Common myeloid progenitor, CD34-positive (primary cell): ENCODE measurements around the gene ILDR1.
A peak's percentile ranks its signal among the peaks of the same experiment; 100 is the strongest.

Source experiments
- CTCF ChIA-PET: fragments of 350-600 bp; sonication (Branson Sonifier 250); formaldehyde crosslinking; loops from one replicate; lab custom pipeline; 2021; ENCODE audit warnings: antibody characterized with exemption; lab: Charles Lee
- POLR2A ChIA-PET: fragments of 350-600 bp; sonication (Branson Sonifier 250); formaldehyde crosslinking; loops from one replicate; lab custom pipeline; 2021; ENCODE audit warnings: antibody characterized with exemption; lab: Charles Lee
- DNase-seq, 3 donors: peaks; one replicate each; pipeline versions ENCODE4 v3.0.0 to v3.0.0-alpha.2; 2013
- H3K27ac ChIP-seq, 2 experiments: 1 replicate in 1 of 2; 2 replicates in 1 of 2; pipeline ENCODE4 v1.7.0; 2013; ENCODE audit warnings: inconsistent platforms in 2 of 2, low read length in 2 of 2, mild to moderate bottlenecking in 2 of 2, low read depth in 1 of 2, moderate library complexity in 1 of 2; ENCODE audit not compliant: severe bottlenecking in 2 of 2, insufficient read depth in 1 of 2, poor library complexity in 1 of 2
- H3K27me3 ChIP-seq, 5 experiments: replicated peaks in 2 of 5; 1 replicate in 3 of 5; 2 replicates in 2 of 5; pipeline versions ENCODE4 v1.6.1 to v1.7.0; 2013; ENCODE audit warnings: low read length in 4 of 5, mild to moderate bottlenecking in 2 of 5, moderate library complexity in 2 of 5, inconsistent platforms in 1 of 5; ENCODE audit not compliant: insufficient read depth in 5 of 5, control insufficient read depth in 4 of 5
- H3K36me3 ChIP-seq, 4 experiments: 1 replicate in 2 of 4; 2 replicates in 2 of 4; pipeline versions ENCODE4 v1.6.1 to v1.7.0; 2013; ENCODE audit warnings: low read length in 3 of 4, control low read depth in 1 of 4, mild to moderate bottlenecking in 1 of 4; ENCODE audit not compliant: control insufficient read depth in 4 of 4, insufficient read depth in 4 of 4
- H3K4me1 ChIP-seq, 4 experiments: 1 replicate in 3 of 4; 2 replicates in 1 of 4; pipeline versions ENCODE4 v1.6.1 to v1.7.1; 2013; ENCODE audit warnings: low read length in 3 of 4, mild to moderate bottlenecking in 3 of 4, control low read depth in 1 of 4, inconsistent platforms in 1 of 4, moderate library complexity in 1 of 4; ENCODE audit not compliant: control insufficient read depth in 4 of 4, insufficient read depth in 4 of 4; ENCODE audit errors: control extremely low read depth in 1 of 4
- H3K4me3 ChIP-seq, 7 experiments: 1 replicate in 4 of 7; 2 replicates in 3 of 7; pipeline versions ENCODE4 v1.5.1 to v1.7.0; 2013; ENCODE audit warnings: mild to moderate bottlenecking in 7 of 7, low read length in 6 of 7, moderate library complexity in 6 of 7, inconsistent platforms in 2 of 7, low read depth in 2 of 7, control low read depth in 1 of 7; ENCODE audit not compliant: insufficient read depth in 4 of 7, control insufficient read depth in 1 of 7; ENCODE audit errors: extremely low read depth in 1 of 7
- H3K9me3 ChIP-seq, 5 experiments: 1 replicate in 4 of 5; 2 replicates in 1 of 5; pipeline versions ENCODE4 v1.6.1 to v1.7.1; 2013; ENCODE audit warnings: low read length in 4 of 5, mild to moderate bottlenecking in 2 of 5, inconsistent platforms in 1 of 5, low read depth in 1 of 5, moderate library complexity in 1 of 5; ENCODE audit not compliant: control insufficient read depth in 4 of 5, insufficient read depth in 2 of 5; ENCODE audit errors: control extremely low read depth in 1 of 5
- WGBS: methylation state at CpG from one replicate; pipeline ENCODE4 v1.1.5; 2013; ENCODE audit not compliant: insufficient coverage; 5-methylcytosine and 5-hydroxymethylcytosine counted together

Gene ILDR1

DNA sequence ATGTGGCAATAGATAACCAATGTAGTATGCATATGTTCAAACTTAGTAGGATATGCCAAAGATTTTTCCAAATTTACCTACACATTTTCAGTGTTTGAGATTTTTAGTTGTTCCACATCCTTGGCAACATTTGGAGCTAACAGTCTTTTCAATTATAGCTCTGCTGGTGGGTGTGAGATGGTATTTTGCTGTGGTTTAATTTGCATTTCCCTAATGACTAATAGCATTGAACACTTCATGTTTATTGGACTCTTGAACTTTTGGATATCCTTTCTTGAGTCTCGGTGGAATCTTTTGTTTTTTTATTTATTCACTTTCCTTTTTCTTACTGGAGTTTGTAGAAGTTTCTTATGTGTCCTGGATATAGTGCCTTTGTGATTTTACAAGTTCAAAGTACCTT lies 11.0 kb upstream of the ILDR1 start:
- CTCF ChIA-PET = interaction anchor here (0.6 kb wide), 1 partner anchor 90 kb away, joined by 4 read pairs; no protein-coding TSS in a partner anchor
- no peak overlapping the region for H3K4me3 ChIP-seq
- H3K36me3 ChIP-seq = no peaks in the 10 kb centered on the region
- H3K27ac ChIP-seq = no peak overlapping the region
- peaks cover 0 to 10% (median 7%) of the 10 kb centered on the region in 4 experiments for H3K4me1 ChIP-seq
- peaks cover 0 to 20% (median 14%) of the 10 kb centered on the region in 5 experiments for H3K9me3 ChIP-seq
- DNase-seq = no peak
- no CpG with 5 or more reads among the region's 1 CpG for WGBS
- POLR2A ChIA-PET = no interaction called here
- H3K27me3 ChIP-seq = no peaks in the 10 kb centered on the region

DNA sequence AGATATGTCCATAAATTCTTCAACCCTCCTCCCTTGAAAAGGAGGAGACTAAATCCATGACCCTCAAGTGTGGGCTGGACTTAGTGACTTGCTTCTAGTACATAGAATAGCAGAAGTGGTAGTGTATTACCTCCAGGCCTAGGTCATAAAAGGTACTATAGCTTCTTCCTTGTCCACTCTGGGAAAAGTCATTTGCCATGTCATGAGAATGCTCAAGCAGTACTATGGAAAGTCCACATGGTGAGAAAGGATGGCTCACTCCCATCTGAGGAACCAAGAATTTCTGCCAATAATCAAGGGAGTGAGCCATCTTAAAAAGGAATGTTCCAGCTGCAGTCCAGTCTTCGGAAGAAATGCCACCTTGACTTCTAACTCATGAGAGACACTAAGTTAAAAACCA lies 10.5 kb upstream of the ILDR1 start:
- ChIA-PET CTCF (no interaction called here), POLR2A (no interaction called here)
- Histone ChIP-seq H3K4me3 (no peak overlapping the region), H3K27ac (no peak overlapping the region), H3K9me3 (peaks cover 0 to 16% (median 14%) of the 10 kb centered on the region in 5 experiments), H3K4me1 (peaks cover 0 to 10% (median 7%) of the 10 kb centered on the region in 4 experiments), H3K27me3 (no peaks in the 10 kb centered on the region), H3K36me3 (no peaks in the 10 kb centered on the region)
- no CpG with 5 or more reads among the region's 1 CpG for WGBS
- DNase-seq = no peak

DNA sequence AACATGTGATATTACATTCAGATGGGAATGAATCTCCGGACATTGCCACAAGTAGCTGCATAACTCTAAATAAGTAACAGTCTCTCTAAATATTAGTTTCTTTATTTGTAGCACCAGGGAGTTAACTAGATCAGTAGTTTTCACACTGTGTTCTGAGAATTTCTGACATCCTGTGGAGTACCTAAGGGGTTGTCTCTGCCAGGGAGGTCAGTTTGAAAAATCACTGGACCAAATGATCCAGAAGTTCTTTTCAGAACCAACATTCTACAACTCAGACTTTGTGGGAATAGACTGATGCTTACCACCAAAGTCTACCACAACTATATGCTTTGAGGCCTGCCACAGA lies 9.0 kb upstream of the ILDR1 start:
- no peaks in the 10 kb centered on the region for H3K27me3 ChIP-seq
- WGBS = no CpG with 5 or more reads among the region's 1 CpG
- no peak overlapping the region for H3K27ac ChIP-seq
- POLR2A ChIA-PET = no interaction called here
- no peaks in the 10 kb centered on the region for H3K36me3 ChIP-seq
- peaks cover 0 to 10% (median 7%) of the 10 kb centered on the region in 4 experiments for H3K4me1 ChIP-seq
- CTCF ChIA-PET = interaction anchor here (1.3 to 1.8 kb wide), 2 partner anchors 12 to 20 kb away, joined by 4 to 7 read pairs; no protein-coding TSS in a partner anchor
- H3K9me3 ChIP-seq = peaks cover 0 to 6% (median 4%) of the 10 kb centered on the region in 5 experiments
- no peak for DNase-seq
- H3K4me3 ChIP-seq = no peak overlapping the region

DNA sequence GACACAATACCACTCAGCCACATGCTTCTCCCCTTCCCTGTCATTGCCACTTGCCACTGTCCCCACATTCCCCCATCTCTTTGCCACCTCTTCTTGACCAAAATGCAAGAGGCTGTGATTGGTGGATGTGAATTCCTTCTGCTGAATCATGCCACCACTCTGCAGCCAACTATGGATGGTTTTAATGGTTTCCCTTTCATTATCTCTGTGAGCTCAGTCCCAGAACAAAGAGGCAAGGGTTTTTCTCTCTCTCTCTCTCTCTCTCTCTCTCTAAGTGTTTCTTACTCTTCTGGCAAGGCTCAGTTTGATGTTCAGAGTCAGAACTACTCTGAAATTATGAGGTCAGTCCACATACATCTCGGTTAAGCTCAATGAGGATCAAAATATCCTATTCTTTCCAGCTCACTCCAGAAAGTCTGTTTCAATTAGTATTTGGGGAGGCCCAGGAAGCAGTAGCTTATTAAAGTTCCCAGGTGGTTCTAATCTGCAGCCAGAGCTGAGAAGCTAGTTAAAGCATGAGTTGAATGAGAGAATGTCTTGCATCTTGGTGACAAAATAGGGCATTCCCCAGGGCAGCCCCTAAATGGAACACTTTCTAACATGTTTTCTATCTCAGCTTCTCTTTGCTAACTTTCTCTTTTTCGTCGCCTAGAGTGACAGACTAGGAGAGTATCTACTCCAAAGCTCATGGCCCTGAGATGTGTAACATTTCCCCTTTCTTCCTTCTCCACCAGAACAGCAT lies 8.5 kb upstream of the ILDR1 start:
- CTCF ChIA-PET = interaction anchor here (1.3 to 1.8 kb wide), 2 partner anchors 11 to 21 kb away, joined by 4 to 7 read pairs; no protein-coding TSS in a partner anchor
- Histone ChIP-seq H3K9me3 (peaks cover 0 to 6% (median 4%) of the 10 kb centered on the region in 5 experiments), H3K36me3 (no peaks in the 10 kb centered on the region), H3K4me1 (peaks cover 0 to 10% (median 7%) of the 10 kb centered on the region in 4 experiments), H3K4me3 (no peak overlapping the region), H3K27me3 (no peaks in the 10 kb centered on the region), H3K27ac (peak overlapping the region in 1 of 2 experiments; percentile 31)
- DNase-seq = peak; percentile 47 to 88 (median 83)
- 100% methylated on average over 2 of the region's 3 CpGs for WGBS
- POLR2A ChIA-PET = no interaction called here

DNA sequence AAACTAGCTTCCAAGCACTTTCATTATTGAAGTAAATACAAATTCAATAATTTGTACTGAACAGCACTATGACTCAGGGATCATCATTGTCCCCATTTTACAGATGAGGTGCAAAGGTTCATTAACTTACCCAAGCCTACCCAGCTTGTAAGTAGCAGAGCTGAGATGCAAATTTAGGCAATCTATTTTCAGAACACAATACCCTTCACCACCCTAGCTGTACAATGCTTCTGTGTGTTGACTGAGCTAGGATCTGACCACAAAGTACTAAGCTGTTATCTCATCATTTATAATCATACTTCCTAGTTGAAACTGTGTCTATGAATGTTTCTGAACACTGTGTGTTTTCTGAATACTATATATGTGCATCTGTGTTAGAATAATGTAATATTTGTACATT lies 3.2 kb upstream of the ILDR1 start:
- H3K4me1 ChIP-seq = peaks cover 0 to 16% (median 5%) of the 10 kb centered on the region in 4 experiments
- peak in 1 of 3 donors; percentile 29 for DNase-seq
- H3K36me3 ChIP-seq = no peaks in the 10 kb centered on the region
- peaks cover 0 to 3% (median 0%) of the 10 kb centered on the region in 5 experiments for H3K9me3 ChIP-seq
- no peak overlapping the region for H3K27ac ChIP-seq
- ChIA-PET POLR2A (no interaction called here), CTCF (interaction anchor here (0.7 to 2.0 kb wide), 3 partner anchors 14 to 31 kb away, joined by 3 to 5 read pairs (median 4); no protein-coding TSS in a partner anchor)
- H3K27me3 ChIP-seq = peaks cover 0 to 4% (median 0%) of the 10 kb centered on the region in 5 experiments
- H3K4me3 ChIP-seq = no peak overlapping the region

DNA sequence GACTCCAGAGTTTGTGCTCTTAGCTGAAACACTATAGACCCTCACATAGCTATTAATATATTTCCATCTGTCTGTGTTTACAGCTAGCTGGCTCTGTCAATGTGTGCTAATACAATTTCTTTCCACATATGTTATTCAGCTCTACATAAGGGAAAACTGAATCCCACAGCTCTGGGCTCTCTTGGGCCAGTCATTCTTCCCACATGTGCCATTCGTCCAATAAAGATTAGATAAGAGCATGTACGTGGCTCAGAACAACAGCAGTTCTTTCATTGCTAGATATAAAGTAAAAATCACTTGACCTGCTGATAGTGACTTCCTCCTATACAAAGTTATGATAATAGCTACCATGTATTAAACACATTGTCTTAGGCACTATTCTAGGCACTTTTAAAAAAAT lies 2.8 kb upstream of the ILDR1 start:
- Histone ChIP-seq H3K4me1 (peaks cover 0 to 18% (median 3%) of the 10 kb centered on the region in 4 experiments), H3K4me3 (no peak overlapping the region), H3K9me3 (peaks cover 0 to 3% (median 0%) of the 10 kb centered on the region in 5 experiments), H3K27me3 (peaks cover 0 to 4% (median 0%) of the 10 kb centered on the region in 5 experiments), H3K27ac (no peak overlapping the region), H3K36me3 (no peaks in the 10 kb centered on the region)
- DNase-seq = no peak
- ChIA-PET CTCF (interaction anchor here (0.7 to 2.0 kb wide), 3 partner anchors 13 to 31 kb away, joined by 3 to 5 read pairs (median 4); no protein-coding TSS in a partner anchor), POLR2A (no interaction called here)
- WGBS = no CpG with 5 or more reads among the region's 2 CpGs
